ENCODE data around the gene GNL2. TPM values are rescaled to one million over a fixed set of nuclear protein-coding genes. Genes with fewer than 3 reads are reported as not detected.

Gene GNL2
- 49.0 TPM for polyA plus RNA-seq (ENCODE audit: insufficient read length)

DNA sequence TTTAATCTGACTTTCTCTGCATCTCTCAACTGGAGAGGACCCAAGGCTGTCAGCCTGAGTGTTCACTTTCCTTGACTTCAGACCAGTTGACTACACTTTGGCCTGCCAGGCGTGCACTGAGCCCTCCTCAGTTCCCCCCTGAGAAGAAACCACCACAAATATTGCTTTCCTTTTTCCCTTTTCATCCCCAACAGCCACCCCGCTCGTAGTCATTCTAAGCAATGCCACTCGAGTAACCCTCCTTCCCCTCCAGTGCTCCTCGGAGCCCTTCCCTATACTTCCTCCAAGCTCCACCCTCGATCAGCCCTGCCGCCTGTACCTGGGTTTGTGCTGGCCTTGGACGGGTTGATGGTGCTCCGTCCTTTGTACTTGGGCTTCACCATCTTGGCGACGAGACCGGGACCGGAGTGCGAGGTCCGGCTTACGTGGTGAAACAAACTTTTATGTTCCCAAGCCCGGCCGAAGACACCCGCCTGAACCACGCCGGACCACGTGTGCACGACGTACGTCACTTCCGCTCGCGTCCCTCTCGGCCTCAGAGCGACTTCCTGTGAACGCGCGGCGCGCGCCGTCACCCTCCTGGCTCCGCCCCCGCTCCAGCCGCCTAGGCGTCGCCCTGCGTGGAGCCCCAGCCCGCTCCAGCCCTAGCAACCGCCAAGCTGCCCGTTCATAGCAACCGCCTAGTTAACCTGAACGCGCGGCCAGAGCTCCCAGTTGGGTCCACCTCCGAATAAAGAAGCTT lies at the start of gene GNL2:
Gene GNL2, minus strand, starts transcription at position 498 of the 742 bp plus-strand sequence. Its CDS starts 115 bp downstream, at position 383.
- peak; percentile 97 for DNase-seq (ENCODE audit: low read depth)

DNA sequence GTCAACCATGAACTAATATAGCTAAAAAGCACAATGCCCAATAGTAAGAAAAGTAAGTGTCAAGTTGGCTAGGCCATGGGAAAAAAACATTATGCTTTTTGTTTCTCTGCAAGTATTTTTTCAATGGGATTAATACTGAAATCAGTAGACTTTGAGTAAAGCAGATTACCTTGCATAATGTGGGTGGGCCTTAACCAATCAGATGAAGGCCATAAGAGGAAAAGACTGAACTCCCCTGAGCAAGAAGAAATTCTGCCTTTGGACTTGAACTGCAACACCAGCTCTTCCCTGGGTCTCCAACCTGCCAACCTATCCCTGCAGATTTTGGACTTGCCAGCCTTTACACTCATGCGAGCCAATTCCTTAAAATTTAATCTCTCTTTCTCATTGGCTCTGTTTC lies 45.3 kb upstream of the GNL2 start:
- DNase-seq (ENCODE audit: low read depth) = no peak

GRCh38 chr1:37636435-37636834 lies 40.7 kb upstream of the GNL2 start:
- DNase-seq (ENCODE audit: low read depth) = no peak

DNA sequence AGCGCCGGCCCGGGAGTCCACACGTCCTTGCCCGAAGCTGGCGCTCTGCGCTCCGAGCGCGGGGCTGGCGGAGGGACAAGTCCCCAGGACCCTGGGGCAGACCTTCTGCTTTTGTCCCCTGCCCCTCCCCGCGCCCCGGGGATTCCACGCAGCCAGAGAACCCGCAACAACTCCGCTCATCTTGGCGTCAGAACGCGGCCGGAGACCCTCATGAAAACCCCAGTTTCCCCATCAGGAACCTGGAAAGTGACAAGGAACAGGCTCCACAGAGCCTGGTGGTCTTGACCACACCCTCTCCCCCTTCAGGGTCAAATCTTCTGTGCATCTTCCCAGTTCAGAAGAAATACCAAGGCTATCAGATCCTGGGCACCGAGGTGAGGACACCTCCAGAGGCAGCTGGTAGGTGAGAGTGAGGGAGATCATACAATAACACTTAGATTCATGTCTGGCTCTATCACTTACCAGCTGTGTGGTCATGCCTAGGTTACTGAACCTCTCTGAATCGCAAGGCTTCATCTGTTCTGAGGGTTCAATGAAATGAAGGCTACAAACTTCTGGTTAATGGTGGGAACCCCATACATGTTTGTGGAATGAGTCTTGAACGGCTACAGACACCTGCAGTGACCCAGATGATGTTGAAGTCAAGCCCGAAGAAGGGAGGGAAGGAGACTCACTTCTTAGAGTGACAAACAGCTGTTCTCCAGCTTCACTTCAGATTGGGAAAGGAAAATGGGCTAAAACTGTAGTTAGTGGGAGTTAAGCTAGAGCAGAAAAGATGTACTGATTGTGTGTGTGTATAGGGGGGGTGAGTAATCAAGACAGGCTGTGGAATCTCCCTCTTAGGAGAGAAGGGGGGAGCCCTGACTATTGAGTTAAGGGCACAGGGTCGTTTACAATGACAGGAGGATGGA lies 39.5 kb upstream of the GNL2 start:
- no peak for DNase-seq (ENCODE audit: low read depth)

- DNase-seq (ENCODE audit: low read depth) = no peak
Observed at GRCh38 chr1:37634244-37634991, 38.7 kb upstream of the GNL2 start, which contains the start of gene RSPO1. RSPO1 (minus strand) TSS chr1:37634892; CDS start chr1:37629661, 5,231 bp downstream.

- no peak for DNase-seq (ENCODE audit: low read depth)
Observed at GRCh38 chr1:37633938-37634243, 38.2 kb upstream of the GNL2 start.

DNA sequence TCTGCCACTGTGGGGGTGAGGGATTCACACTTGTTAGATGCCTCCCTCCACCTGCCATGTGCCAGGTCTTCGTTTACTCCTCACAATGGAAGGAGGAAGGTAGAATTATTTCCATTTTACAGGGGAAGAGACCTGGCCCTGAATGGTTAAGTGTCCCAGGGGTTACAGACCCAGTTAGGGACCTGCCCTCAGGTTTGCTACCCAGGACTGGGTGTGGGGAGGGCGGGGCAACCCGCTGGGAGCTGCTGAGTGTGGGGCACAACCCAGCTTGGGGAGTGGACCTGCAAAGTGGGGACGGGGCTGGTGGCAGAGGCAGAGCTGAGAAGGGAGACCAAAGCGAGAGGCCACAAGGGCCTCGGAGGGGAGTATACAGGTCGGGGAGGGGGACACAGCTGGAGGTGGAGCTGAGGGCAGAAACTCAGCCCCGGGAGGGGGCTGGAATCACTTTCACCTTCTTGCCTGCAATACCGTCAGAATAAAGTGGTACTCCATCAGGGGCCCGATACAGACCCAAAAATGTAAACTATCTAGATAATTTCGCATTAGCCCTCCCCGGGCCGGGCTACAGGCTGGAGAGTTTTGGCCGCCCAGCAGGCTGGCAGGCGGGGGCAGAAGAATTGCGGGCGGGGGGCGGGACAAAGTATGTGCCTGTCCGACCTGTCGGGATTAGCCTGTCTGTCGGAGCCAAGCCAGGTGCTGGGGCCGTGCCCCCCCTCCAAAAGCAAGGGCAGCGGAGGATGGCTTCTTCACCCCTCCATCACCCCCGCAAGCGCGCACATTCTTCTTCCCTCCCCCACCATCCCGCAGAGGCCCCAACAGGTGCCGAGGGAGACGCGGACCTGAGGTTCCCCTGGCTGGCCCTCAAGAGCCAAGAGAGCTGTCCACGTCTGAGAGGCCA lies 37.6 kb upstream of the GNL2 start:
- DNase-seq (ENCODE audit: low read depth) = no peak

DNA sequence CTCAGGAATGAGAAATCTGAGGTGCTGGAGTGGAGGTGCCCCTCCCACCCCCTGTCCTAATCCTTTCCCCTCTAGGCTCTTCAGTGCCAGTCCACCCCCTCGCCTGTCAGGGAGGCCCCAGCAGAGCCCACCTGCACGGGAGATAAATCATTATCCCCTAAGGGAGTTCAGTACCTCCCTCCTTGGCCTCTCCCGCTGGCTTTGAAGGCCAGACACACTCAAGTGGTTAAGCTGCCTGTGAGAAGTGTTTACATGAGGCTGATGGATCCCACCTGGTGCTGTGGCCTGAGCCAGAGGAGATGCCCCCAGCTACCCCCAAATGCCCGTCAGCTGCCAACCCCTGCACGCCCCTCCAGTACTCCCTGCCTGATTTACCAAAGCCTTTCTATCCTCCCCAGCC lies 35.3 kb upstream of the GNL2 start:
- no peak for DNase-seq (ENCODE audit: low read depth)

- no peak for DNase-seq (ENCODE audit: low read depth)
Observed at GRCh38 chr1:37630426-37631028, 34.8 kb upstream of the GNL2 start.

DNA sequence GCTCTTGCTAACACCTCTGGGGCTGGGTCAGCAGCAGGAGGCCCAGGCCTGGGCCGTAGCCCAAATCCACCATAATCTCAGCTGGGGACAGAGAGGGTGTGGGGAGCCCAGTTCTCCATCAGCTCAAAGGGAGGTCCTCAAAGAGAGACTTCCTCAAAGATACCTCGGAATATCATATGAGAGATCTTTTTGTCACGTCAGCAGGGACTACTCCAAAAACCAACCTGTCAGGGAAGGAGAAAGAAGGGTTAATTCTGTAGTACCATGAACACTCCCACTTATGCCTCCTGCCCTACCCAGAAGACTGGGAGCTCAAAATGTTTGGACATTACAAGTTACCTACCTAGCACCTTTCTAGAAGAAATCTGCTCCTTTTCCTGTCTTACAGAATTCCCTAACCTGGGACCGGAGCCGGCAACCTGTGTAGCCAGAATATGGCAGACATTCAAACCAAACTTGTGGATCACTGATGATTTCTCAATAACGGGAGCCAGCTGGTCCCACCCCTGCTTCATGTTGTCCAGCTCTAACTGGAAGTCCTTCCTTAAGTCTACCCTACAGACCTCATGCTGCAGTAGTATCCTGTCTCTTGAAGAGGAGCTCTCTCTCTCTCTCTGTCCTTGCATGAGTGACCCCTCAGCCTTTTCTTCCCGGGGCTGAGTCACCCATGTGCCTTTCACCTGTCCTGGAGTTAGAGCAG lies 34.1 kb upstream of the GNL2 start:
- no peak for DNase-seq (ENCODE audit: low read depth)

GRCh38 chr1:37629008-37629407 lies 33.3 kb upstream of the GNL2 start:
- DNase-seq (ENCODE audit: low read depth) = no peak

- DNase-seq (ENCODE audit: low read depth) = no peak
Observed at GRCh38 chr1:37628026-37628556, 32.4 kb upstream of the GNL2 start.

DNA sequence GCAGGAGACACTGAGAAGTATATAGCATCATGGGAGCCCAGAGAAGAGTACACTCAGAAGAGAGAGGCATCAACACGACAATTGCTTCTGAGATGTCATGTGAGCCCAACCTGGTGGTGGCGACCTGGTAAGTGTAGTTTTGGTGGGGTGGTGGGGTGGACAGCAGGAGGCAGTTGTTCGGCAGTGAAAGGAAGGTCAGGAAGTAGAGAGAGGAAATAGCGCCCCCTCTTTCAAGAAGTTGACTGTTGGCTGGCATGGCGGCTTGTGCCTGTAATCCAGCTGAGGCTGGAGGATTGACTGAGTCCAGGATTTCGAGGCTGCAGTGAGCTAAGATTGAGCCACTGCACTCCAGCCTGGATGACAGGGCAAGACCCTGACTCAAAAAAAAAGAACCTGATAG lies 26.4 kb upstream of the GNL2 start:
- DNase-seq (ENCODE audit: low read depth) = no peak

DNA sequence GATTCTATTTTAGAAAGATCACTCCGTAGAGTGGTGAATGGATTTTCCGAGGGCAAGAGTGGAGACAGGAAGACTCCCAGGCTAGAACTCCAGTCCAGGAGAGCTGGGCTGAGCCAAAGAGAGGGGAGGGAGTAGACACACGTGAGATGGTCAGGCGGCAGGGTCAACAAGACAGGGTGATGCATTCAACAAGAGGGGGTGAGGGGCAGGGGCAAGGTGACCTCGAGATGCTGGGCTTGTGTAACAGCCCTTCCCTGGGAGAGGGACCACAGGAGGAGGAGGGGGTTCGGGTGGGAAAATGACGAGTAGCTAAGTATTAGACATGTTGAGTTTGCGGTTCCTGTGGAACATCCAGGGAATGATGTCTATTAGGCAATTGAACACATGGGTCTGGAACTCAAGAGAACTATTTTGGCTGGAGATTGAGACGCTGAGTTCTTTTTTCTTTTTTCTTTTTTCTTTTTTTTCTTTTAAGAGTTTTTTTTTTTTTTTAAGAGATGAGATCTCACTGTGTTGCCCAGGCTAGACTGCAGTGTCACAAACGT lies 25.7 kb upstream of the GNL2 start:
- DNase-seq (ENCODE audit: low read depth) = no peak

DNA sequence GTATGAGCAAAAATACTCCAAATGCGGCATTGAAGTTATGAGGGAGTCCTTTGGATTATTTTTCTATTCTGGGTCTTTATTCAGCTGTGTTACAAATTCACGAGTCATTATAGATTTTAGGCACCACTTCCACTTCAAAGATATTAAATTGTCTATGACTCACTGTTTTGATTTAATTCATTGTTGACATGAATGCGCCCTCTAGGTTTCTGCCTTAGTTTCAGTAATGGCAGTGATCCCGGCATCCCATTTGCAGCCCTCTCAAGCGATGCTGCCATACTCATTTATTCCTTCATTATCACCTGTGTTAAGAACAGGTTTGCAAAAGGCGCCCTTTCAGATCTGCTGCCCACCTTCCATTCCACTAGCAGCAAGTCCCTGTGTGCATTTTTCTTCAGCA lies 25.0 kb upstream of the GNL2 start:
- DNase-seq (ENCODE audit: low read depth) = no peak

GRCh38 chr1:37616330-37616729 lies 20.6 kb upstream of the GNL2 start:
- no peak for DNase-seq (ENCODE audit: low read depth)

DNA sequence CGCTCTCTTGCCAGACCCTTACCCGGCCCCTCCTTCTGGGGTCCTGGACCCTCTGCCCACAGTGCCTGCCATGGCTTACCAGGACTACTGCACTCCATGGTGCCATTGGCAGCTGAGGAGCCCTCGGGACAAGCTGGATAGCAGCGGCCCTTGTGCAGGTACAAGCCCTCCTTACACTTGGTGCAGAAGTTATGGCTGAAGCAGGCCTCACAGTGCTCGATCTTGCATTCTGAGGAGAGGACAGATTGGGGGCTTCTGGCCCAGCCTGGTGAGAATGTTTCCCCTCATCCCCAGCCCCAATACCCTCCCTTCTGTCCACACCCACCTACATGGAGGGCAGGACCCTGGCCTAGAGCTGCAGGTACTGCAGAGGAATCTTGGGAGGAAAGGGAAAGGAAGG lies 18.4 kb upstream of the GNL2 start:
- no peak for DNase-seq (ENCODE audit: low read depth)

GRCh38 chr1:37612186-37612585 lies 16.4 kb upstream of the GNL2 start:
- no peak for DNase-seq (ENCODE audit: low read depth)

GRCh38 chr1:37609994-37610393 lies 14.3 kb upstream of the GNL2 start:
- DNase-seq (ENCODE audit: low read depth) = no peak

GRCh38 chr1:37609002-37609401 lies 13.3 kb upstream of the GNL2 start:
- DNase-seq (ENCODE audit: low read depth) = no peak
